HepG2 (cell line): ENCODE results near the gene SLC4A2. TPM values are rescaled to one million over a fixed set of nuclear protein-coding genes. Genes with fewer than 3 reads are reported as not detected.

Experiments
- FOXJ3 ChIP-seq: sonication (generic); formaldehyde crosslinking; IDR thresholded peaks from 2 replicates; pipeline ENCODE4 v1.4.0; 2020; ENCODE audit warnings: missing genetic modification reagents, mild to moderate bottlenecking, borderline replicate concordance
- GMEB1 ChIP-seq: sonication (generic); formaldehyde crosslinking; IDR thresholded peaks from 2 replicates; pipeline ENCODE4 v1.5.1; 2020; ENCODE audit warnings: missing genetic modification reagents, mild to moderate bottlenecking, borderline replicate concordance
- HCFC1 ChIP-seq: fragments of 150-350 bp; IDR thresholded peaks from 2 replicates; pipeline ENCODE4 v1.6.1; 2014; ENCODE audit warnings: low read depth, low read length
- HDAC1 ChIP-seq: sonication (generic); formaldehyde crosslinking; IDR thresholded peaks from 2 replicates; pipeline ENCODE4 v1.5.1; 2020; ENCODE audit warnings: mild to moderate bottlenecking, missing genetic modification reagents
- HNRNPK ChIP-seq: fragments of 200-400 bp; formaldehyde crosslinking; IDR thresholded peaks from 2 replicates; pipeline ENCODE4 v1.6.1; 2018; ENCODE audit warnings: low read length, low read depth, moderate library complexity, mild to moderate bottlenecking; ENCODE audit not compliant: poor library complexity, severe bottlenecking
- MEIS2 ChIP-seq: sonication (generic); formaldehyde crosslinking; IDR thresholded peaks from 2 replicates; pipeline ENCODE4 v1.9.0; 2021; ENCODE audit warnings: mild to moderate bottlenecking, missing genetic modification reagents
- MXD3 ChIP-seq: IDR thresholded peaks from 2 replicates; pipeline ENCODE4 v1.6.1; 2016; ENCODE audit warnings: mild to moderate bottlenecking, missing biosample characterization, missing genetic modification reagents
- MYC ChIP-seq: sonication (generic); formaldehyde crosslinking; IDR thresholded peaks from 2 replicates; pipeline ENCODE4 v1.9.0; 2021; ENCODE audit warnings: missing genetic modification reagents, borderline replicate concordance
- TAF15 ChIP-seq: fragments of 200-400 bp; formaldehyde crosslinking; IDR thresholded peaks from one replicate; pipeline ENCODE4 v1.6.1; 2018; ENCODE audit warnings: mild to moderate bottlenecking, low read depth, low read length; ENCODE audit not compliant: poor library complexity, severe bottlenecking
- TFDP1 ChIP-seq: IDR thresholded peaks from 2 replicates; pipeline ENCODE4 v1.6.1; 2016; ENCODE audit warnings: missing compliant biosample characterization, missing genetic modification reagents, borderline replicate concordance
- ZBTB2 ChIP-seq: sonication (generic); formaldehyde crosslinking; IDR thresholded peaks from 2 replicates; pipeline ENCODE4 v1.8.0; 2022; ENCODE audit warnings: low read depth, missing genetic modification reagents
- ZMYM4 ChIP-seq: sonication (generic); formaldehyde crosslinking; IDR thresholded peaks from 2 replicates; pipeline ENCODE4 v1.8.1; 2023; ENCODE audit warnings: mild to moderate bottlenecking, missing genetic modification reagents
- ZNF296 ChIP-seq: sonication (generic); formaldehyde crosslinking; conservative IDR thresholded peaks from 2 replicates; pipeline ENCODE4 v1.5.0; 2020; ENCODE audit warnings: mild to moderate bottlenecking, missing genetic modification reagents
- ZNF430 ChIP-seq: sonication (generic); formaldehyde crosslinking; IDR thresholded peaks from 2 replicates; pipeline ENCODE4 v1.9.0; 2021; ENCODE audit warnings: mild to moderate bottlenecking, missing genetic modification reagents
- ZNF687 ChIP-seq: sonication (generic); formaldehyde crosslinking; IDR thresholded peaks from 2 replicates; pipeline ENCODE4 v1.5.1; 2020; ENCODE audit warnings: mild to moderate bottlenecking, missing genetic modification reagents, moderate library complexity
- ZNF746 ChIP-seq: sonication (generic); formaldehyde crosslinking; IDR thresholded peaks from 2 replicates; pipeline ENCODE4 v1.8.0; 2022; ENCODE audit warnings: mild to moderate bottlenecking, missing genetic modification reagents
- ZNF883 ChIP-seq: sonication (generic); formaldehyde crosslinking; IDR thresholded peaks from 2 replicates; pipeline ENCODE4 v1.5.1; 2020; ENCODE audit warnings: mild to moderate bottlenecking, missing genetic modification reagents; ENCODE audit errors: not compliant biosample characterization
- polyA plus RNA-seq, 8 experiments: library from polyadenylated mRNA; depleted of rRNA in 3 of 8; stranded (reverse) in 7 of 8; unstranded in 1 of 8; fragments of >200 nt; fragmentation: Illumina TruSeq in 4 of 8; extraction: Trizol in 4 of 8; gene quantifications; 2 replicates each; pipeline versions ENCODE4 v1.2.1 to v1.2.3, GENCODE V29; 2011 to 2016; ENCODE audit warnings: low read depth in 4 of 8, missing spikeins in 1 of 8, mixed read lengths in 1 of 8; ENCODE audit not compliant: insufficient read depth in 1 of 8
- total RNA-seq, 5 experiments: library from RNA; depleted of rRNA; stranded (reverse); fragments of >200 nt; fragmentation: Illumina TruSeq; extraction: Trizol; gene quantifications; 2 replicates each; pipeline ENCODE4 v1.2.3, GENCODE V29; 2016; ENCODE audit warnings: low read depth in 1 of 5

SLC4A2 gene
- total and polyA plus RNA-seq, 2 of the 13 experiments (the other 11 are each of a cell fraction or from before 2014, with no cell fraction given), result 51.9 to 73.4 TPM

- TF ChIP-seq MYC (CRISPR knock-in tag) (peak; percentile 83), FOXJ3 (no peak), ZNF296 (CRISPR knock-in tag) (no peak), MEIS2 (CRISPR knock-in tag) (0 out of 2 replicates have a peak, but pooled peaks have one; percentile 56), GMEB1 (CRISPR knock-in tag) (peak; percentile 87), ZNF687 (CRISPR knock-in tag) (peak; percentile 60), ZBTB2 (CRISPR knock-in tag) (peak; percentile 92), ZNF883 (CRISPR knock-in tag) (peak; percentile 65), ZMYM4 (no peak), HNRNPK (peak; percentile 16), HCFC1 (peak; percentile 82), TFDP1 (CRISPR knock-in tag) (peak; percentile 61; the same call in 1 of the 2 replicates), TAF15 (peak; percentile 53), ZNF430 (0 out of 2 replicates have a peak, but pooled peaks have one; percentile 43), MXD3 (CRISPR knock-in tag) (peak; percentile 73; the same call in 1 of the 2 replicates), ZNF746 (0 out of 2 replicates have a peak, but pooled peaks have one; percentile 35), HDAC1 (CRISPR knock-in tag) (peak; percentile 32; the same call in 1 of the 2 replicates)
Observed at GRCh38 chr7:151083071-151083823, 23.9 kb downstream of the SLC4A2 start, which contains the start of gene TMUB1 (continued).
